Spleen (tissue), 7 donors: ENCODE data around the gene NT5C3A.
"Not testable (repeated sequence)": the region's sequence is repeated elsewhere in the genome, so short reads cannot be mapped to it uniquely, and the experiment has no call there.

ENCODE experiments used
- CTCF ChIP-seq, 11 experiments: fragments of 200-600 bp in 7 of 11; fragments of 450-650 bp in 4 of 11; sonication (generic) in 4 of 11; IDR thresholded peaks in 8 of 11; conservative IDR thresholded peaks in 3 of 11; 1 replicate in 7 of 11; 2 replicates in 4 of 11; pipeline versions ENCODE4 v1.4.0 to v1.8.0; 2016 to 2021; ENCODE audit warnings: antibody characterized with exemption in 11 of 11, inconsistent platforms in 4 of 11, mild to moderate bottlenecking in 1 of 11
- POLR2A ChIP-seq, 3 donors: fragments of 450-650 bp; IDR thresholded peaks; one replicate each; pipeline ENCODE4 v1.5.1; 2017; ENCODE audit warnings: antibody characterized with exemption in 3 of 3, mild to moderate bottlenecking in 1 of 3
- POLR2AphosphoS5 ChIP-seq, 3 donors: sonication (generic); formaldehyde crosslinking; IDR thresholded peaks; one replicate each; pipeline ENCODE4 v1.5.1; 2017; ENCODE audit warnings: antibody characterized with exemption in 3 of 3
- donor health status: DM: no; HTN: no; CAD: no; lungs with moderate emphysema.
- donor health status: DM: no; HTN: no; CAD: no.
- donor health status: DM: no; HTN: no; CAD: no.

- TF ChIP-seq POLR2A, POLR2AphosphoS5 (IDR thresholded peaks at IDR 0.05): not testable (repeated sequence)
- TF ChIP-seq CTCF (IDR thresholded peaks at IDR 0.05 in 8 of 11, conservative IDR thresholded peaks at IDR 0.05 in 3 of 11): peak in 8 of 11 experiments; percentile 28 to 57 (median 44)
Measured at GRCh38 chr7:32964461-32965159, 98.0 kb downstream of the NT5C3A start.
